ENCODE results near the gene ARSI.
"Not testable (repeated sequence)": the region's sequence is repeated elsewhere in the genome, so short reads cannot be mapped to it uniquely, and the experiment has no call there.

ARSI gene

DNA sequence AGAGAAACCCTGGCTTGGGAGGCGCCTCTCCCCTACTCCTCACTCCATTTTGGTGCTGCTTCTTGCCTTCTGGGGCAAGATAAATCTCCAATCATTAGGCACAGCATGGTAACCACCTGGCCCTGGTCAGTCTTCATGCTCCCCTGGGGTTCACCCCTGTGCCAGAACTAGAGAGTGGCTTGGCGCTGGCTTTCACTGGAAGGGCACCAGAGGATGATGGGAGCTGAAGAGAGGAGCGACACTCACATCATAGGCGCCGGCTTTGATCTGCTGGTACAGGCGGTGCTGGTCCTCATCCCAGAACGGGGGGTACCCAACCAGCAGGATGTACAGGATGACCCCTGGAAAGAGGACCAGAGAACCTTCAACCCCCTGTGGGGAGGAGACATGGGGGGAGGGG is 51.2 kb downstream of the ARSI start:
- Histone ChIP-seq H3K9ac (ENCODE audit: low read depth, low read length) (no peak overlapping the region), H3K4me1 (ENCODE audit: insufficient read depth, low read length) (peaks cover 4% of the 10 kb centered on the region; the same call in 1 of the 2 replicates), H3K36me3 (ENCODE audit: insufficient read depth, low read length) (no peaks in the 10 kb centered on the region), H3K9me3 (ENCODE audit: control insufficient read depth, insufficient read depth, low read length) (no peaks in the 10 kb centered on the region)

GRCh38 chr5:150249744-150250143 is 53.0 kb downstream of the ARSI start:
- H3K9me3 ChIP-seq (ENCODE audit: control insufficient read depth, insufficient read depth, low read length): no peaks in the 10 kb centered on the region
- H3K36me3 ChIP-seq (ENCODE audit: insufficient read depth, low read length): no peaks in the 10 kb centered on the region
- H3K9ac ChIP-seq (ENCODE audit: low read depth, low read length): no peak overlapping the region
- no peaks in the 10 kb centered on the region; the same call in 1 of the 2 replicates for H3K4me1 ChIP-seq (ENCODE audit: insufficient read depth, low read length)

GRCh38 chr5:150248946-150249345 is 53.8 kb downstream of the ARSI start:
- no peaks in the 10 kb centered on the region for H3K36me3 ChIP-seq (ENCODE audit: insufficient read depth, low read length)
- H3K4me1 ChIP-seq (ENCODE audit: insufficient read depth, low read length): no peaks in the 10 kb centered on the region; the same call in 1 of the 2 replicates
- H3K9me3 ChIP-seq (ENCODE audit: control insufficient read depth, insufficient read depth, low read length): no peaks in the 10 kb centered on the region
- H3K9ac ChIP-seq (ENCODE audit: low read depth, low read length): no peak overlapping the region

GRCh38 chr5:150248493-150248892 is 54.2 kb downstream of the ARSI start:
- not testable (repeated sequence) for H3K4me1 ChIP-seq (ENCODE audit: insufficient read depth, low read length); H3K36me3 ChIP-seq (ENCODE audit: insufficient read depth, low read length); H3K9me3 ChIP-seq (ENCODE audit: control insufficient read depth, insufficient read depth, low read length); H3K9ac ChIP-seq (ENCODE audit: low read depth, low read length)

DNA sequence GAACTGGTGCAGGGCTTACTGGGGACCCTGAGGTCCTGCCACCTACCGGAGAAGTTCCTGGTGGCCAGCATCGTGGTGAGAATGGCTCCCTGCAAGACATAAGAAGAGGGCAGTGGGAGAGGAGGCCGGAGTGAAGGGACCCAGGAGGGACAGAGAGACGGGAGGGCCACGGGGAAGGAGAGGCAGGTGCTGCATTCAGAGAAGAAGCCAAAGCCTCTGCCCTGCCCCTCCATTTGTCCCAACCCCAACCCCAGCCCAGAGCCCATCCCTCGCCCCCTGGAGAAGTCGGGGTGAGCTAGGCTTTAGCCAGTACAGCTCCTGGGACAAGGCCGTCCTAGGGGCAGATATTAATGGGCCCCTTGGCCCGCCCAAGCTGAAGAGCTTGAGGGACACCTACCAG is 55.0 kb downstream of the ARSI start:
- Histone ChIP-seq H3K36me3 (ENCODE audit: insufficient read depth, low read length) (no peaks in the 10 kb centered on the region), H3K4me1 (ENCODE audit: insufficient read depth, low read length) (no peaks in the 10 kb centered on the region; the same call in 1 of the 2 replicates), H3K9me3 (ENCODE audit: control insufficient read depth, insufficient read depth, low read length) (no peaks in the 10 kb centered on the region), H3K9ac (ENCODE audit: low read depth, low read length) (no peak overlapping the region)

GRCh38 chr5:150246835-150247234 is 55.9 kb downstream of the ARSI start:
- H3K36me3 ChIP-seq (ENCODE audit: insufficient read depth, low read length): no peaks in the 10 kb centered on the region
- H3K9me3 ChIP-seq (ENCODE audit: control insufficient read depth, insufficient read depth, low read length): no peaks in the 10 kb centered on the region
- no peaks in the 10 kb centered on the region; the same call in 1 of the 2 replicates for H3K4me1 ChIP-seq (ENCODE audit: insufficient read depth, low read length)
- no peak overlapping the region for H3K9ac ChIP-seq (ENCODE audit: low read depth, low read length)

- Histone ChIP-seq H3K9me3 (ENCODE audit: control insufficient read depth, insufficient read depth, low read length) (no peaks in the 10 kb centered on the region), H3K9ac (ENCODE audit: low read depth, low read length) (no peak overlapping the region), H3K4me1 (ENCODE audit: insufficient read depth, low read length) (no peaks in the 10 kb centered on the region; the same call in 1 of the 2 replicates), H3K36me3 (ENCODE audit: insufficient read depth, low read length) (no peaks in the 10 kb centered on the region)
Observed at GRCh38 chr5:150246429-150246828, 56.3 kb downstream of the ARSI start.
